Activated CD8-positive, alpha-beta T cell treated with anti-CD3 and anti-CD28 coated beads, Interleukin-2, amount 10 ng/mL, durations not matched to agents 7 days and 5 days (primary cell): Measurements from ENCODE around the gene CTCFL. TPM values are rescaled to one million over a fixed set of nuclear protein-coding genes. Genes with fewer than 3 reads are reported as not detected.
"Not testable (repeated sequence)": the region's sequence is repeated elsewhere in the genome, so short reads cannot be mapped to it uniquely, and the experiment has no call there.

ENCODE experiments used
- ATAC-seq: fragments of 150-1000 bp; cut with Tn5 transposase; one replicate; pipeline ENCODE4 v1.10.0; 2021; ENCODE audit warnings: moderate library complexity
- CTCF ChIA-PET: fragments of 350-600 bp; sonication (Branson Sonifier 250); formaldehyde crosslinking; loops from one replicate; lab custom pipeline; 2021; ENCODE audit warnings: antibody characterized with exemption; lab: Charles Lee
- POLR2A ChIA-PET: fragments of 350-600 bp; sonication (Branson Sonifier 250); formaldehyde crosslinking; loops from one replicate; lab custom pipeline; 2021; ENCODE audit warnings: antibody characterized with exemption; lab: Charles Lee
- DNase-seq: peaks from one replicate; pipeline ENCODE4 v3.0.0-alpha.2; 2020
- H3K27ac Mint-ChIP-seq: one replicate; pipeline ENCODE4 v1.8.0; 2021; ENCODE audit warnings: mild to moderate bottlenecking, mixed read lengths
- H3K27me3 Mint-ChIP-seq: one replicate; pipeline ENCODE4 v1.8.0; 2021; ENCODE audit warnings: low read depth, mixed read lengths
- H3K36me3 Mint-ChIP-seq: one replicate; pipeline ENCODE4 v1.8.0; 2021; ENCODE audit warnings: low read depth, mixed read lengths
- H3K4me1 Mint-ChIP-seq: one replicate; pipeline ENCODE4 v1.8.0; 2021; ENCODE audit warnings: low read depth, mixed read lengths
- H3K4me3 Mint-ChIP-seq: one replicate; pipeline ENCODE4 v1.8.0; 2021; ENCODE audit warnings: mild to moderate bottlenecking, mixed read lengths
- H3K9me3 Mint-ChIP-seq: one replicate; pipeline ENCODE4 v1.8.0; 2022; ENCODE audit warnings: mixed read lengths; ENCODE audit not compliant: insufficient read depth
- total RNA-seq, 2 experiments: library from RNA; stranded (reverse); gene quantifications; one replicate each; pipeline ENCODE4 v1.2.3, GENCODE V29; 2021

The CTCFL gene
- total RNA-seq, 2 experiments from 2014 or later = not detected

DNA sequence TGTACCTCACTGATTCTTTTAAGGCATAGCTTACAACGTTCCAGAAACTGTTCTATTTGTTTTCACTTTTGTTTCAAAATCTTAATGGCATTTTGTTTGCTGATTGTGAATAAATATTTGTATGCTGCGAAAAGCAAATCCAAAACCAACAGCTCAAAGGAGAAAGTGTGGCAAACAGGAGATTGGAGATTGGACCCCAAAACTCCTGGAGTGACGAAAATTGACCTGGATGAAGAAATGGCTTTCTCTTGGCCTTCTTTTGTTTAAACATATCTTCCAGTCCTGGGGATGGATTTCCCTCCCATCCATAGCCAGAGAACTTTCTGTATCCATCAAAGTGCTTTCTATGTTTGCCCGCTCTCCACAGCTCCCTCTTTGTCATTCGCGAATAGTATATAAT lies 2.8 kb upstream of the CTCFL start:
- ATAC-seq (no peak), DNase-seq (no peak)
- ChIA-PET POLR2A (no interaction called here), CTCF (no interaction called here)
- Mint-ChIP-seq H3K36me3 (no peaks in the 10 kb centered on the region), H3K27me3 (peaks cover 7% of the 10 kb centered on the region), H3K9me3 (no peaks in the 10 kb centered on the region), H3K4me3 (no peak overlapping the region), H3K27ac (no peak overlapping the region), H3K4me1 (peaks cover 7% of the 10 kb centered on the region)

DNA sequence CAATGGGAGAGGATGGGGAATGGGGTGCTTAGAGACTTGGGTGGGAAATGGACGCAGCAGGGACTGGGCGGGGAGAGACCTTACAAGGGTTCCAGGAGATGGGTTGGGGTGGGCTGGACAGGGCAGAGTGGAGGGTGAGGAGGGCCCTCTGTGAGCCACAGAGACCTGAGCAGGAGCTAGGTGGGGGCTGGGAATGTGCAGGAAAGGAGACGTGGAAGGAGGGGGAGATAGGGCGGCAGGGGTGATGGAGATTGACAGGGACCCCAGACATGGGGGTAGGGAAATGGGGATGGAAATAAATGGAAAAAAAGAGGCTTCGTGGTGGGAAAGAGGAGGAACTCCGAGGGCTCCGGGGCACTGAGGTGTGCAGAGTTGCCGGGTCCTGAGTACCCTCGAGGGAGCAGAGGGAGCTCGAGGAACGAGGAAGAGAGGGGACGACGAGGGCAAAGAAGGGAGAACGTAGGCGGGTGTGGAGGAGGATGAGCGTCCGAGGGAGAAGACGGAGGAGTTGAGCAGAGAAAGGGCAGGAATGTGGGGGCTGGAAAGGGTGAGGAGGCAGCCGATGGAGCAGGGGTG lies 2.0 kb upstream of the CTCFL start:
- ATAC-seq = no peak
- POLR2A ChIA-PET = no interaction called here
- Mint-ChIP-seq H3K4me3 (no peak overlapping the region), H3K27ac (no peak overlapping the region), H3K9me3 (no peaks in the 10 kb centered on the region), H3K27me3 (peaks cover 6% of the 10 kb centered on the region), H3K4me1 (peaks cover 10% of the 10 kb centered on the region), H3K36me3 (no peaks in the 10 kb centered on the region)
- no peak for DNase-seq
- CTCF ChIA-PET = no interaction called here

DNA sequence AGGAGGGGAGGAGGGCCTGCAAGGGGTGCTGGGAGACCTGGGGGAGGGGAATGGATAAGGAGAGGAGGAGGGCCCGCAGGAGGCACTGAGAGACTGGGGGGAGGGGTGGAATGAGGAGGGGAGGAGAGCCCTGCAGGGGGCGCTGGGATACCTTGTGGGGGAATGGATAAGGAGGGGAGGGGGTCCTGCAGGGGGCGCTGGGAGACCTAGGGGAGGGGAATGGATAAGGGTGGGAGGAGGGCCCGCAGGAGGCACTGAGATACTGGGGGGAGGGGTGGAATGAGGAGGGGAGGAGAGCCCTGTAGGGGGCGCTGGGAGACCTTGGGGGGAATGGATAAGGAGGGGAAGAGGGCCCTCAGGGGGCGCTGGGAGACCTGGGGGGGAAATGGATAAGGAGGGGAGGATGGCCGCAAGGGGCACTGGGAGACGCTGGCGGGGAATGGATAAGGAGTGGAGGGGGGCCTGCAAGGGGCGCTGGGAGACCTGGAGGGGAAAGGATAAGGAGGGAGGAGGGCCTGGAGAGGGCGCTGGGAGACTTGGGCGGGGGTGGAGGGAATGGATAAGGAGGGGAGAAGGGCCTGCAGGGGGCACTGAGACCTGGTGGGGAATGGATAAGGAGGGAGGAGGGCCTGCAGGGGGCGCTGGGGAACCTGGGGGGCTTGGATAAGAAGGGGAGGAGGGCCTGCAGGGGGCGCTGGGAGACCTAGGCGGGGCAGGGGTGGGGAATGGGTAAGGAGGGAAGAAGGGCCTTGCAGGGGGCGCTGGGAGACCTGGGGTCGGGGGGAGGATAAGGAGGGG lies 1.3 kb upstream of the CTCFL start:
- Mint-ChIP-seq H3K4me1 (peaks cover 10% of the 10 kb centered on the region), H3K27me3 (peaks cover 5% of the 10 kb centered on the region), H3K4me3 (no peak overlapping the region), H3K27ac (no peak overlapping the region), H3K36me3 (no peaks in the 10 kb centered on the region), H3K9me3 (no peaks in the 10 kb centered on the region)
- DNase-seq (peak; percentile 43), ATAC-seq (no peak)
- POLR2A ChIA-PET = no interaction called here
- CTCF ChIA-PET = no interaction called here

DNA sequence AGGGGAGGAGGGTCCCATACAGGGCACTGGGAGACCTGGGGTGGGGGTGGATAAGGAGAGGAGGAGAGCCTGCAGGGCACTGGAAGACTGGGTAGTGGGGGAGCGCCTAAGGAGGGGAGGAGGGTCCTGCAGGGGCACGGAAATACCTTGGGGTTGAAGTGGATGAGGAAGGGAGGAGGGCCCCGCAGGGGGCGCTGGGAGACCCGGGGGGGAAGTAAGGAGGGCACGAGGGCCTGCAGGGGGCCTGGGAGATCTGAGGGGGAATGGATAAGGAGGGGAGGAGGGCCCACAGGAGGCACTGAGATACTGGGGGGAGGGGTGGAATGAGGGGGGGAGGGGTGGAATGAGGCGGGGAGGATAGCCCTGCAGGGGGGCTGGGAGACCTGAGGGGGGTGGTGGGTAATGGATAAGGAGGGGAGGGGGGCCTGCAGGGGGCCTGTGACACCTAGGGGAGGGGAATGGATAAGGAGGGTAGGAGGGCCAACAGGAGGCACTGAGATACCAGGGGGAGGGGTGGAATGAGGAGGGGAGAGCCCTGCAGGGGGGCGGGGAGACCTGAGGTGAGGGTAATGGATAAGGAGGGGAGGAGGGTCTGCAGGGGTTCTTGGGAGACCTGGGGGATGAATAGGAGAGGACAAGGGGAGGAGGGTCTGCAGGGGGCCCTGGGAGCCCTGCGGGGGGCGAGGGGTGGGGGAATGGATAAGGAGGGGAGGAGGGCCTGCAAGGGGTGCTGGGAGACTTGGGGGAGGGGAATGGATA lies 567 bp upstream of the CTCFL start:
- Mint-ChIP-seq H3K27me3 (peaks cover 6% of the 10 kb centered on the region), H3K27ac (no peak overlapping the region), H3K9me3 (no peaks in the 10 kb centered on the region), H3K4me1 (peaks cover 10% of the 10 kb centered on the region), H3K4me3 (no peak overlapping the region), H3K36me3 (no peaks in the 10 kb centered on the region)
- ChIA-PET CTCF (no interaction called here), POLR2A (no interaction called here)
- no peak for DNase-seq
- ATAC-seq = no peak

DNA sequence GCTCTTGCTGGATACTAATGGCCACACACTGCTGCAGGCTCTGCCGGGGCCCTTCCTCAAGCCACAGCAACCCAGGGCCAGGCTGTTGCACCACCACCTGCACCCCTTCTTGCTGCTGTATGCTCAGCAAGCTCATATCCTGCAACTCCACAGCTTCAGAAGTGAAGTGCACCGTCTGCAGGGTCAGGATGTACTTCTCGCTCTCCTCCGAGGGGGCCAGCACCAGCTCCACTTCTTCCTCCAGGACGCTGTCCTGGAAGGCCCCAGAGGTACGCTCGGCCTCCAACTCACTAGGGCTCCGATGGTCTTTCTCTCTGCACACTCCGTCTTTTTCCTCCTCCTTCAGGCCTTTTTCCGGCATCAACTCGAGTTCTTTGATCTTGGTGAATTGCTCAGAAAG lies 1.2 kb downstream of the CTCFL start:
- ChIA-PET CTCF (no interaction called here), POLR2A (no interaction called here)
- DNase-seq = no peak
- Mint-ChIP-seq H3K4me3 (no peak overlapping the region), H3K36me3 (no peaks in the 10 kb centered on the region), H3K27ac (no peak overlapping the region), H3K9me3 (no peaks in the 10 kb centered on the region), H3K27me3 (peaks cover 8% of the 10 kb centered on the region), H3K4me1 (peaks cover 10% of the 10 kb centered on the region)
- no peak for ATAC-seq

DNA sequence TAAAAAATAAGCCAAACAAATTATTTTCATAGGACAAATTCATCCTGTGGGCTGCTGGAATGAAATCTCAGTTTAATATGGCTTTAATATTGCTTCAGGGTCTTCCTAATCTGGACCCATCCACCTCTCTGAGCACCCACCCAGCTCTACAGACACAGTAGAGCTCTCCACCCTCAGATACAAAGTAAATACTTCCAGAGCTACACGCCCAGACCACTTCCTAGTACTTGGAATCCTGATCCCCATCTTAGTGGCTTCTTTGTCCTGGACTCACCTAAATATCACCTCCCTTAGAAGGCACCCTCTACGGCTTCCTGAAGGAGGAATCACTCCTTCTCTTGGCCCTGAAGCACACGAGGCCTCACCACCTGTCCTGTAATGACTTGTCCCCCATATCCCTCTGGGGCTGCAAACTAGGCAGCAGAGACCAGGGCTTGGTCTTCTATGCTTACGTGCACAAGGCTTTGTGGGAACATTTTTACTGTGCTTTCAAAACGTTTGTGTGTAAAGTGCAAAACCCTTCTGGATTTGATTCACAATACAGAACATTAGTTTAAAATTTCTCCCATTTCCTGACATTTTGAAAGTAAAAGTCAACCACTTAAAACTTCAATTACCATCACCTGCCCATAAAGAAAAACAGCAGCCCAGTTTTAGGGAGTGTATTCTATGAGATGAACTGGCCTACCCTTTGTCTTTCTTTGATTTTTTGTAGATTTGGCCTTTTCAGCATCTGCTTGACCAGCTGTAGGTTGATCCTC lies 2.4 kb downstream of the CTCFL start:
- ChIA-PET CTCF (interaction anchor here (0.8 to 1.6 kb wide), 2 partner anchors 73 to 176 kb away, joined by 3 to 5 read pairs; no protein-coding TSS in a partner anchor), POLR2A (no interaction called here)
- no peak overlapping the region for H3K27ac Mint-ChIP-seq
- ATAC-seq (no peak), DNase-seq (no peak)
- no peaks in the 10 kb centered on the region for H3K36me3 Mint-ChIP-seq
- peaks cover 8% of the 10 kb centered on the region for H3K27me3 Mint-ChIP-seq
- no peak overlapping the region for H3K4me3 Mint-ChIP-seq
- H3K9me3 Mint-ChIP-seq = no peaks in the 10 kb centered on the region
- H3K4me1 Mint-ChIP-seq = peaks cover 10% of the 10 kb centered on the region

DNA sequence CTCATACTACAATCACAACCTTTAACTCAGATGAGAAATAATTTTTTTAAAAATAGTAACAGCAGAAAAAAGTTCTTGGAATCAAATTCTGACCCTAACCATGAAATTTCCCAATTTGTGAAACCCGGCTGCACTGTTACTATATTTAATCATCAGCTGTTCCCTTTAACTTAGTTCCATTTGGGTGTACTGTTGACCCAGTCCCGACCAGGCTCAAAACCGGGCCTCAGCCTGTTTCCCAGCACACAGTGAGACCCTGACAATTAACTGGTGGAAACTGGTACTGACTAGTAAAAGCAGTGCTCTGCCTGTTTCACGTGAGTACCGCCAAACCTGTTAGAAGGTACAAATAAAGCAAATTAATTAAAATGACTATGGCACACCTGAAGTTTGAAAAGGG lies 7.0 kb downstream of the CTCFL start:
- Mint-ChIP-seq H3K36me3 (no peaks in the 10 kb centered on the region), H3K4me3 (no peak overlapping the region), H3K27me3 (peaks cover 8% of the 10 kb centered on the region), H3K27ac (no peak overlapping the region), H3K9me3 (no peaks in the 10 kb centered on the region), H3K4me1 (peaks cover 6% of the 10 kb centered on the region)
- CTCF ChIA-PET = no interaction called here
- DNase-seq = no peak
- ATAC-seq = no peak
- POLR2A ChIA-PET = no interaction called here

DNA sequence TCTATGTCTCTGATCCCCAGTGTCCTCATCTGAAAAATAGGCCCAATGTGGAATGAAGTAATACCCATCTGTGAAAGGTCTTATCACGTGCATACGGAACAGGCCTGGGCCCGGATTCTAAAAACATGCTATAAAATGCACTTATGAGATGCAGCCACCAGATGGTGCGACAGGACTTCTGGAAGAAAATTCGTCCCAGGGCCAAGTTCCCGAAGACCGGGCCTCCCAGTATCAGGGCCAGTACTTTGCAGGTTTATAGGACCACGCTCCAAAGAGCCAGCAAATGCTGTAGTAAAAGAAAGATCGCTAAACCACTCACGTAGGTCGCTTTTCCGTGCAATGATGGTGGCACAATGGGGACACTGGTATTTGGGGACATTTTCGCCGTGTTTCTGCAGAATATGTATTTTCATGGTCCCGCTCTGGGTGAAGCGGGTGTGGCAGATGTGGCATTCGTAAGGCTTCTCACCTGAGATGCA lies 10.6 kb downstream of the CTCFL start:
- no peaks in the 10 kb centered on the region for H3K9me3 Mint-ChIP-seq
- no peaks in the 10 kb centered on the region for H3K4me1 Mint-ChIP-seq
- DNase-seq (peak; percentile 46), ATAC-seq (no peak)
- H3K27me3 Mint-ChIP-seq = peaks cover 7% of the 10 kb centered on the region
- H3K36me3 Mint-ChIP-seq = no peaks in the 10 kb centered on the region
- H3K27ac Mint-ChIP-seq = no peak overlapping the region
- H3K4me3 Mint-ChIP-seq = no peak overlapping the region
- ChIA-PET CTCF (interaction anchor here (1.3 kb wide), 1 partner anchor 16 kb away, joined by 3 read pairs; no protein-coding TSS in a partner anchor), POLR2A (no interaction called here)

DNA sequence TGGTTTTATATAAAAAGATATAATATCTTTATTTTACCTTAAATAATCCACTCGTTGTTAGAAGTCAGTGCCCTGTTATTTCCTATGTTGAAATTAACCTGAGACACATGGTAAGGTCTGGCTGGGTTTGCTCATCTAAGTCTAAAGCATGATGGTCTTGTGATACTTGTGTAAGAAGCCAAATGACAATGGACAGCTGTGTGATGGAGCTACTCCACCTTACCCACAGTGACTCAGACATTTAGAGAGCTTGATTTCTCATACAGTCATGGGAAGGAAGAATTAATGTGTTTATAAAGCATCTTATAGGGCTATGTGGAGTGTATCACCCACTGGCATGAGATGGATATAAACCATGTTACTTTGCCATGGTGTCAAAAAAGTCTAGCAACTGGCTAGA lies 11.7 kb downstream of the CTCFL start:
- Mint-ChIP-seq H3K4me1 (no peaks in the 10 kb centered on the region), H3K4me3 (no peak overlapping the region), H3K27ac (no peak overlapping the region), H3K9me3 (no peaks in the 10 kb centered on the region), H3K36me3 (no peaks in the 10 kb centered on the region), H3K27me3 (peaks cover 15% of the 10 kb centered on the region)
- ChIA-PET CTCF (interaction anchor here (1.3 kb wide), 2 partner anchors 14 to 83 kb away, joined by 3 to 5 read pairs; no protein-coding TSS in a partner anchor), POLR2A (no interaction called here)
- ATAC-seq (no peak), DNase-seq (no peak)

DNA sequence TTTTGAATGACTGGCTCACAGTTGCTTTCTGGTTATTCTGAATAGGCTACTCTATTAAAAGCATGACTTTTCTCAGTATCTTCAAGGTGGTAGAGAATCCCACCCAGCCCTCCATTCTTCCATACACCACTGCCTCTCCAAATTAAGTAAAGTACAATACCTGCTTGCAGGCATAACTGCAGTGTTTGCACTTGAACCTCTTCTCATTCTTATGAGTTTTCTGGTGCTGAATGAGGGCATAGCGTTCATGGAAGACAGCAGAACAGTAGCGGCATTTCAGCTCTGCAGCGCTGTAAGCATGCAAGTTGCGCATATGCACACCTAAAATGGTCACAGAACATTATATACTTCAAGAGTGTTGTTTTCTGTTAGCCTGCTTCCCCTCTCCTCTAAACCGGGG lies 12.5 kb downstream of the CTCFL start:
- Mint-ChIP-seq H3K4me1 (no peaks in the 10 kb centered on the region), H3K27ac (no peak overlapping the region), H3K36me3 (no peaks in the 10 kb centered on the region), H3K9me3 (no peaks in the 10 kb centered on the region), H3K4me3 (no peak overlapping the region), H3K27me3 (peaks cover 17% of the 10 kb centered on the region)
- DNase-seq = no peak
- ATAC-seq = no peak
- POLR2A ChIA-PET = no interaction called here
- CTCF ChIA-PET = interaction anchor here (1.2 kb wide), 1 partner anchor 17 kb away, joined by 3 read pairs; no protein-coding TSS in a partner anchor

DNA sequence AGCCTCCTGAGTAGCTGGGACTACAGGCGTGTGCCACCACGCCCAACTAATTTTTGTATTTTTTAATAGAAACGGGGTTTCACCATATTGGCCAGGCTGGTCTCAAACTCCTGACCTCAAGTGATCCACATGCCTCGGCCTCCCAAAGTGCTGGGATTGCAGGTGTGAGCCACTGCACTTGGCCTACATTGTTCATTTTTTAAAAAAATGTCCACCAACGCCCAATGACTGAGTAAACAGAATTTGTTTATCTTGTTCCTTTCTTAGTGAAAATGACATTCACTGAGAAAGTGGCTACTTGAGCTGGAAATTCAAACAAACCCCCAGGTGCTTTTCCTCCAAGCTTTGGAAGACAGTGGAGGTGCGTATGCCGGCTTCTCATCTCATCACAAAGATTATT lies 13.2 kb downstream of the CTCFL start:
- peaks cover 17% of the 10 kb centered on the region for H3K27me3 Mint-ChIP-seq

More for the DNA sequence above, 13.2 kb downstream of the CTCFL start:
- H3K9me3 Mint-ChIP-seq, H3K4me3 Mint-ChIP-seq, H3K27ac Mint-ChIP-seq, H3K4me1 Mint-ChIP-seq, POLR2A ChIA-PET, ATAC-seq, H3K36me3 Mint-ChIP-seq, DNase-seq: not testable (repeated sequence)
- CTCF ChIA-PET = interaction anchor here (0.6 to 1.2 kb wide), 2 partner anchors 16 to 536 kb away, joined by 3 read pairs; no protein-coding TSS in a partner anchor
